ENCODE results near the gene TSPAN17.

DNA sequence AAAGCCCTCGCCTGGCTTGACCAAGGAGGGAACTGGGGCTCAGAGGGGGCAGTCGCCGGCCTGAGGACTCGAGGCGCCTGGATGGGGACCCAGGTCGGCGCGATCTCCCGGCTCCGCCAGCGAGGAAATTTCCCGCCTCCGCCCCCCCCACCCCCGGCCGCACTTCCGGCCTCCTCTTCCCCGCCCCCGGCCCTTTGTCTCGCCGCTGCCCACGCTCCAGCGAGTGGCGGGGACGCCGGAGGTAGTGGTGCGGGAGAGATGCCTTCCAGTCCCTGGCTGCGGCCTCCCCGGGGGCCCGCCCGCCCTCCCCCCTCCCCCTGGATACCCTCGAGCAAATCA lies 36.9 kb upstream of the TSPAN17 start:
- TF ChIP-seq YY1 (IDR thresholded peaks at IDR 0.05; ENCODE audit: extremely low read depth, insufficient replicate concordance, low read depth, low read length) (no peak), SP1 (IDR thresholded peaks at IDR 0.05; ENCODE audit: low read depth) (no peak), POLR2A (IDR thresholded peaks at IDR 0.05; ENCODE audit: borderline replicate concordance, extremely low read depth, insufficient read depth, insufficient read length) (no peak), CTCF (IDR thresholded peaks at IDR 0.05 in 2 of 3, conservative IDR thresholded peaks at IDR 0.05 in 1 of 3; ENCODE audit: borderline replicate concordance in 1 of 3, insufficient read depth in 1 of 3, low read depth in 2 of 3, low read length in 2 of 3) (no peak), EZH2phosphoT487 (IDR thresholded peaks at IDR 0.05; ENCODE audit: borderline replicate concordance) (no peak), POLR2AphosphoS5 (IDR thresholded peaks at IDR 0.05; ENCODE audit: low read depth, low read length) (no peak), ATF3 (IDR thresholded peaks at IDR 0.05) (no peak), REST (IDR thresholded peaks at IDR 0.05; ENCODE audit: low read depth) (no peak)

Data from HCT116 (cell line).